Tibial nerve (tissue), 4 donors: Measurements from ENCODE around the gene CBLIF.

Experiments
- EP300 ChIP-seq, 2 donors: sonication (generic); formaldehyde crosslinking; IDR thresholded peaks; one replicate each; pipeline ENCODE4 v1.6.1; 2017; ENCODE audit warnings: antibody characterized with exemption in 2 of 2, mild to moderate bottlenecking in 1 of 2
- TF ChIP-seq, protein P1 (sequence below), 5 experiments: fragments of 200-600 bp in 3 of 5; fragments of 450-650 bp in 2 of 5; sonication (generic) in 3 of 5; IDR thresholded peaks; one replicate each; pipeline ENCODE4 v1.5.1; 2016 to 2019; ENCODE audit warnings: antibody characterized with exemption in 5 of 5, mild to moderate bottlenecking in 3 of 5, moderate library complexity in 2 of 5

DNA sequence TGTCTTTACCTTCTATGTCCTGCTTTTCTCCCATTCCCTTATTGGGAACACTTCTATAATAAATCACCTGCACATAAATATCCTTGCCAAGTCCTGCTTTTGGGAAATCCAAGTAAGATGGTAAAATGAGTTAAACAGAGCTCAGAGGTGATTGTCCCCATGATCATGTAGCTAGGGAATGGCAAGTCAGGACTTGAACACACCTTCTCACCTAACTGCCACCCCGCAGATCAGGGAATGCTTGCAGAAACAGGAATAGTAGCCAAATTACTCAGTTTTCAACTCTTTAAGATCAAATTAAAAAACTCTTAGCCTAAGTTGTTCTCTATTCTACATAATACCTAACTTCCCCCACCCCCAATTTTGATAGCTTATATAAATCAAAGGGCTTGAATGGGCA, 49.3 kb upstream of the CBLIF start:
- TF ChIP-seq, protein P1, sequence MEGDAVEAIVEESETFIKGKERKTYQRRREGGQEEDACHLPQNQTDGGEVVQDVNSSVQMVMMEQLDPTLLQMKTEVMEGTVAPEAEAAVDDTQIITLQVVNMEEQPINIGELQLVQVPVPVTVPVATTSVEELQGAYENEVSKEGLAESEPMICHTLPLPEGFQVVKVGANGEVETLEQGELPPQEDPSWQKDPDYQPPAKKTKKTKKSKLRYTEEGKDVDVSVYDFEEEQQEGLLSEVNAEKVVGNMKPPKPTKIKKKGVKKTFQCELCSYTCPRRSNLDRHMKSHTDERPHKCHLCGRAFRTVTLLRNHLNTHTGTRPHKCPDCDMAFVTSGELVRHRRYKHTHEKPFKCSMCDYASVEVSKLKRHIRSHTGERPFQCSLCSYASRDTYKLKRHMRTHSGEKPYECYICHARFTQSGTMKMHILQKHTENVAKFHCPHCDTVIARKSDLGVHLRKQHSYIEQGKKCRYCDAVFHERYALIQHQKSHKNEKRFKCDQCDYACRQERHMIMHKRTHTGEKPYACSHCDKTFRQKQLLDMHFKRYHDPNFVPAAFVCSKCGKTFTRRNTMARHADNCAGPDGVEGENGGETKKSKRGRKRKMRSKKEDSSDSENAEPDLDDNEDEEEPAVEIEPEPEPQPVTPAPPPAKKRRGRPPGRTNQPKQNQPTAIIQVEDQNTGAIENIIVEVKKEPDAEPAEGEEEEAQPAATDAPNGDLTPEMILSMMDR (IDR thresholded peaks at IDR 0.05), result no peak
- TF ChIP-seq EP300 (IDR thresholded peaks at IDR 0.05), result no peak
